ENCODE results near the gene HPCA. TPM values are rescaled to one million over a fixed set of nuclear protein-coding genes. Genes with fewer than 3 reads are reported as not detected.
A peak's percentile ranks its signal among the peaks of the same experiment; 100 is the strongest.

Gene HPCA
- total and polyA plus RNA-seq, 2 of the 13 experiments (the other 11 are each of a cell fraction or from before 2014, with no cell fraction given), result not detected

DNA sequence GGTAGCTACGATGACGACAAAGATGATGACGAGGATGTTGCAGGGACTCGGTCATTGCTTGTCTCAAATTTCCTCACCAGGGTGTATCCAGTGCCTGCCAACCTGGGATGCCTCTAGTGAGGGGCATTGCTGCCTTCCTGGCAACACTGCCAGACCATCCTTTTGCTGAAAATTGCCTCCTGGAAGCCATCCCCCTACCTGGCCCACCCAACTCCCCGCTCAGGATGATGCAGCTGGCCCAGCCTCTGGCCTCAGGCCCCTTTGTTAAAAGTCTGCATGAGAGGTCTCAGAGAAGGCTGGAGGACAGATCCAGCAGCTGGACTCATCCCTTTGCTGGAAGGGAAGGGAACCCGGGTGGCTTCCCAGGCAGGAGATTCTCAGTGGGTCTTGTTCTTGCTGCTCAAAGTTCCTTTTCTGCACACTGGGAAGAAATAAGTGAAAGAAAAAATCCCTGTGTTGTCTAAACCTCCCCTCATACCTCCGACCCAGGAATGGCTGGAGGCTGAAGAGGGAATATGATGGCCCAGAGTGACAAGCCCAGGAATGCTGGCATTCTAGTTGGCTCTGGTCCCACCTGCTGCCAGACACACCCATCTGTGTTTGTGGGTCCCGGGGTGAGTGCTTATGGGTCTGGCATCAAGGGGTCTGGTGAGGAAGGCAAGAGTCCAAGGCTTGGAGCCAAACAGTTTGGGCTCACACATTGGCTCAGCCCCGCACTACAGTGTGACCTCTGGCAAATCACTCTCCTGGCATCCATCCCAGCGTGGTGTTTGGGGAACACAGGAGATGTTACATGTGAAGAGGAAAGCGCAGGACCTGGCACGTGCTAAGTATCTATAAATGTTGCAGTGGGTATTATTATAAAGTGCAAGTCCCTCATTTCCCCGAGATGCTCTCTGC, 8.8 kb upstream of the HPCA start:
- no TSS peak for BruUV-seq (replicated peaks)
- intact Hi-C loops (cut with micrococcal nuclease; ENCODE audit: unreplicated experiment), result loop anchor here (10.0 kb wide), 1 partner anchor 163 kb away; no protein-coding TSS in a partner anchor
- no peaks in the 10 kb centered on the region for H3K79me2 ChIP-seq (ENCODE audit: insufficient read depth, low read length)
- whole genome bisulfite sequencing (ENCODE audit: low lambda C conversion rate), result 51% methylated on average over 11 of the region's 13 CpGs
- no peaks in the 10 kb centered on the region for H3K9me3 ChIP-seq (ENCODE audit: low read length)
- peaks cover 1 to 22% of the 10 kb centered on the region in 2 experiments; a peak in 3 of 5 replicates for H3K27me3 ChIP-seq (ENCODE audit: control insufficient read depth in 1 of 2, insufficient read depth in 2 of 2, low read length in 2 of 2)
- ChIA-PET CTCF (ENCODE audit: low intra/inter-chr PET ratio, low total read pairs) (interaction anchor here (0.5 to 1.7 kb wide), 2 partner anchors 209 to 732 kb away, joined by 4 to 9 read pairs; no protein-coding TSS in a partner anchor), POLR2A (no interaction called here)
- no peak overlapping the region for H3K27ac ChIP-seq (ENCODE audit: extremely low read length, insufficient read depth, low read length)
- H3K4me2 ChIP-seq (ENCODE audit: low read depth, low read length), result no peak overlapping the region
- in situ Hi-C loops (cut with HindIII; ENCODE audit: extremely low pct_ligation_motif_present, low pct_unique_long_range_greater_than_20kb), result loop anchor here (10.0 kb wide), 1 partner anchor 53 kb away; no protein-coding TSS in a partner anchor
- peaks cover 23% of the 10 kb centered on the region for H3K4me1 ChIP-seq (ENCODE audit: insufficient read depth, low read length)
- no peak for ATAC-seq
- no peaks in the 10 kb centered on the region for H3K36me3 ChIP-seq (replicated peaks in 1 of 2; ENCODE audit: control insufficient read depth in 1 of 2, insufficient read depth in 2 of 2, low read length in 2 of 2)
- H4K20me1 ChIP-seq (ENCODE audit: insufficient read depth, low read length), result no peaks in the 10 kb centered on the region
- FAIRE-seq, result no peak
- H3K4me3 ChIP-seq (replicated peaks in 1 of 3; ENCODE audit: insufficient read depth in 1 of 3, low read depth in 2 of 3, low read length in 3 of 3), result no peak overlapping the region
- H3K9ac ChIP-seq (ENCODE audit: insufficient read depth, low read depth, low read length), result no peak overlapping the region
- H2AFZ ChIP-seq (ENCODE audit: low read length), result no peak overlapping the region
- TF ChIP-seq, protein P1, sequence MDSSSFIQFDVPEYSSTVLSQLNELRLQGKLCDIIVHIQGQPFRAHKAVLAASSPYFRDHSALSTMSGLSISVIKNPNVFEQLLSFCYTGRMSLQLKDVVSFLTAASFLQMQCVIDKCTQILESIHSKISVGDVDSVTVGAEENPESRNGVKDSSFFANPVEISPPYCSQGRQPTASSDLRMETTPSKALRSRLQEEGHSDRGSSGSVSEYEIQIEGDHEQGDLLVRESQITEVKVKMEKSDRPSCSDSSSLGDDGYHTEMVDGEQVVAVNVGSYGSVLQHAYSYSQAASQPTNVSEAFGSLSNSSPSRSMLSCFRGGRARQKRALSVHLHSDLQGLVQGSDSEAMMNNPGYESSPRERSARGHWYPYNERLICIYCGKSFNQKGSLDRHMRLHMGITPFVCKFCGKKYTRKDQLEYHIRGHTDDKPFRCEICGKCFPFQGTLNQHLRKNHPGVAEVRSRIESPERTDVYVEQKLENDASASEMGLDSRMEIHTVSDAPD (CRISPR knock-in tag; IDR thresholded peaks at IDR 0.05), result no peak
- no peak for DNase-seq (ENCODE audit: low spot score)

DNA sequence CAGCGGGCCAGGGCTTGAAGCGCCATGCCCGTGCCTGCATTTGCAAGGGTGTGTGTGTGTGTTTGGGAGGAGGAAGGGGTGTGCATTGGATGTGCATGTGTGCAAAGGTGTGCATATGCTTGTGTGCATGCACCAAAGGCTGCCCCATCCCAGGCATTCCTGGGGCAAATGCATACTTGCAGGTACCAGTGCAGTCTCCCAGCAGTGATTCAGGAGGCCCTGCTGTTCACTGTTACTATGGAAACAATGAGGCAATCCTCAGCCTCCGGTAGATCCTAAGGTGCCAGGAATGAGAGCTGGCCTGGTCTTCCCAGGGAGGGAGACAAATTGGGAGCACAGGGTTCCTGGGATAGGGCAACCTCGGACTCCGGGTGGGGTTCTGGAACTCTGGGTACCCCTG, 8.1 kb upstream of the HPCA start:
- in situ Hi-C loops (cut with HindIII; ENCODE audit: extremely low pct_ligation_motif_present, low pct_unique_long_range_greater_than_20kb) (loop anchor here (10.0 kb wide), 1 partner anchor 53 kb away; no protein-coding TSS in a partner anchor), intact Hi-C loops (cut with micrococcal nuclease; ENCODE audit: unreplicated experiment) (loop anchor here (10.0 kb wide), 1 partner anchor 163 kb away; no protein-coding TSS in a partner anchor)
- Histone ChIP-seq H3K4me1 (ENCODE audit: insufficient read depth, low read length) (peaks cover 23% of the 10 kb centered on the region), H3K9me3 (ENCODE audit: low read length) (no peaks in the 10 kb centered on the region), H3K9ac (ENCODE audit: insufficient read depth, low read depth, low read length) (no peak overlapping the region), H4K20me1 (ENCODE audit: insufficient read depth, low read length) (no peaks in the 10 kb centered on the region), H2AFZ (ENCODE audit: low read length) (no peak overlapping the region), H3K4me3 (replicated peaks in 1 of 3; ENCODE audit: insufficient read depth in 1 of 3, low read depth in 2 of 3, low read length in 3 of 3) (no peak overlapping the region), H3K27ac (ENCODE audit: extremely low read length, insufficient read depth, low read length) (no peak overlapping the region), H3K4me2 (ENCODE audit: low read depth, low read length) (no peak overlapping the region), H3K36me3 (replicated peaks in 1 of 2; ENCODE audit: control insufficient read depth in 1 of 2, insufficient read depth in 2 of 2, low read length in 2 of 2) (no peaks in the 10 kb centered on the region), H3K27me3 (ENCODE audit: control insufficient read depth in 1 of 2, insufficient read depth in 2 of 2, low read length in 2 of 2) (peaks cover 1 to 22% of the 10 kb centered on the region in 2 experiments; a peak in 3 of 5 replicates), H3K79me2 (ENCODE audit: insufficient read depth, low read length) (no peaks in the 10 kb centered on the region)
- ChIA-PET CTCF (ENCODE audit: low intra/inter-chr PET ratio, low total read pairs) (interaction anchor here (0.5 kb wide), 1 partner anchor 732 kb away, joined by 4 read pairs; no protein-coding TSS in a partner anchor), POLR2A (no interaction called here)
- WGBS (ENCODE audit: low lambda C conversion rate), result 69% methylated on average over 4 of the region's 6 CpGs
- BruUV-seq (replicated peaks), result no TSS peak
- ATAC-seq (no peak; the same call in 2 of the 3 replicates), FAIRE-seq (no peak), DNase-seq (ENCODE audit: low spot score) (no peak)
- TF ChIP-seq CEBPB (IDR thresholded peaks at IDR 0.05; ENCODE audit: borderline replicate concordance, low read depth, low read length), result peak; percentile 47; the same call in 1 of the 2 replicates
- no peak for TF ChIP-seq ZNF746 (CRISPR knock-in tag; IDR thresholded peaks at IDR 0.05)
